ENCODE results near the gene KCNJ11. TPM values are rescaled to one million over a fixed set of nuclear protein-coding genes. Genes with fewer than 3 reads are reported as not detected.

The KCNJ11 gene
- total and polyA plus RNA-seq, 2 of the 13 experiments (the other 11 are each of a cell fraction or from before 2014, with no cell fraction given), result 0.38 to 1.6 TPM

GRCh38 chr11:17352950-17353820 is 35.3 kb downstream of the KCNJ11 start (continued):
- TF ChIP-seq HMG20B (CRISPR knock-in tag; conservative IDR thresholded peaks at IDR 0.05) (0 out of 2 replicates have a peak, but pooled peaks have one; percentile 13), KDM5B (CRISPR knock-in tag; IDR thresholded peaks at IDR 0.05; ENCODE audit: borderline replicate concordance) (peak; percentile 91), ZNF772 (CRISPR knock-in tag; IDR thresholded peaks at IDR 0.05) (peak; percentile 82), ZNF567 (CRISPR knock-in tag; IDR thresholded peaks at IDR 0.05; ENCODE audit: borderline replicate concordance) (peak; percentile 92), GATAD2A (CRISPR knock-in tag; IDR thresholded peaks at IDR 0.05) (peak; percentile 78), SOX5 (CRISPR knock-in tag; IDR thresholded peaks at IDR 0.05; ENCODE audit: borderline replicate concordance) (no peak), ZNF672 (CRISPR knock-in tag; IDR thresholded peaks at IDR 0.05) (no peak), KIAA2018 (CRISPR knock-in tag; IDR thresholded peaks at IDR 0.05; ENCODE audit: borderline replicate concordance) (no peak), ZFP37 (CRISPR knock-in tag; IDR thresholded peaks at IDR 0.05; ENCODE audit: borderline replicate concordance) (no peak), SRY (CRISPR knock-in tag; IDR thresholded peaks at IDR 0.05) (peak; percentile 78; the same call in 1 of the 2 replicates), SNRNP70 (IDR thresholded peaks at IDR 0.05; ENCODE audit: low read depth, low read length) (no peak), ZZZ3 (CRISPR knock-in tag; IDR thresholded peaks at IDR 0.05; ENCODE audit: borderline replicate concordance) (no peak; the same call in 1 of the 2 replicates), FOXK1 (CRISPR knock-in tag; IDR thresholded peaks at IDR 0.05; ENCODE audit: borderline replicate concordance, low read depth) (no peak), SNAPC5 (CRISPR knock-in tag; IDR thresholded peaks at IDR 0.05; ENCODE audit: borderline replicate concordance) (no peak), POLR2AphosphoS5 (IDR thresholded peaks at IDR 0.05; ENCODE audit: low read depth, low read length) (peak; percentile 72), XBP1 (CRISPR knock-in tag; IDR thresholded peaks at IDR 0.05) (no peak), EHMT2 (IDR thresholded peaks at IDR 0.05; ENCODE audit: borderline replicate concordance, low read depth, low read length) (no peak), PHF5A (CRISPR knock-in tag; IDR thresholded peaks at IDR 0.05; ENCODE audit: low read depth, unreplicated experiment) (no peak), KLF15 (CRISPR knock-in tag; IDR thresholded peaks at IDR 0.05; ENCODE audit: borderline replicate concordance) (no peak), YY1 (IDR thresholded peaks at IDR 0.05; ENCODE audit: insufficient read depth, insufficient replicate concordance, low read depth, low read length) (peak; percentile 13), GATAD1 (CRISPR knock-in tag; IDR thresholded peaks at IDR 0.05) (peak; percentile 84; the same call in 1 of the 2 replicates), PHB2 (IDR thresholded peaks at IDR 0.05; ENCODE audit: partially characterized antibody) (no peak)
